Measurements from ENCODE around the gene NUP205.

Gene NUP205, protein sequence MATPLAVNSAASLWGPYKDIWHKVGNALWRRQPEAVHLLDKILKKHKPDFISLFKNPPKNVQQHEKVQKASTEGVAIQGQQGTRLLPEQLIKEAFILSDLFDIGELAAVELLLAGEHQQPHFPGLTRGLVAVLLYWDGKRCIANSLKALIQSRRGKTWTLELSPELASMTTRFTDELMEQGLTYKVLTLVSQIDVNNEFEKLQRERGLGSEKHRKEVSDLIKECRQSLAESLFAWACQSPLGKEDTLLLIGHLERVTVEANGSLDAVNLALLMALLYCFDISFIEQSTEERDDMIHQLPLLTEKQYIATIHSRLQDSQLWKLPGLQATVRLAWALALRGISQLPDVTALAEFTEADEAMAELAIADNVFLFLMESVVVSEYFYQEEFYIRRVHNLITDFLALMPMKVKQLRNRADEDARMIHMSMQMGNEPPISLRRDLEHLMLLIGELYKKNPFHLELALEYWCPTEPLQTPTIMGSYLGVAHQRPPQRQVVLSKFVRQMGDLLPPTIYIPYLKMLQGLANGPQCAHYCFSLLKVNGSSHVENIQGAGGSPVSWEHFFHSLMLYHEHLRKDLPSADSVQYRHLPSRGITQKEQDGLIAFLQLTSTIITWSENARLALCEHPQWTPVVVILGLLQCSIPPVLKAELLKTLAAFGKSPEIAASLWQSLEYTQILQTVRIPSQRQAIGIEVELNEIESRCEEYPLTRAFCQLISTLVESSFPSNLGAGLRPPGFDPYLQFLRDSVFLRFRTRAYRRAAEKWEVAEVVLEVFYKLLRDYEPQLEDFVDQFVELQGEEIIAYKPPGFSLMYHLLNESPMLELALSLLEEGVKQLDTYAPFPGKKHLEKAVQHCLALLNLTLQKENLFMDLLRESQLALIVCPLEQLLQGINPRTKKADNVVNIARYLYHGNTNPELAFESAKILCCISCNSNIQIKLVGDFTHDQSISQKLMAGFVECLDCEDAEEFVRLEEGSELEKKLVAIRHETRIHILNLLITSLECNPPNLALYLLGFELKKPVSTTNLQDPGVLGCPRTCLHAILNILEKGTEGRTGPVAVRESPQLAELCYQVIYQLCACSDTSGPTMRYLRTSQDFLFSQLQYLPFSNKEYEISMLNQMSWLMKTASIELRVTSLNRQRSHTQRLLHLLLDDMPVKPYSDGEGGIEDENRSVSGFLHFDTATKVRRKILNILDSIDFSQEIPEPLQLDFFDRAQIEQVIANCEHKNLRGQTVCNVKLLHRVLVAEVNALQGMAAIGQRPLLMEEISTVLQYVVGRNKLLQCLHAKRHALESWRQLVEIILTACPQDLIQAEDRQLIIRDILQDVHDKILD (N-terminal part only)

DNA sequence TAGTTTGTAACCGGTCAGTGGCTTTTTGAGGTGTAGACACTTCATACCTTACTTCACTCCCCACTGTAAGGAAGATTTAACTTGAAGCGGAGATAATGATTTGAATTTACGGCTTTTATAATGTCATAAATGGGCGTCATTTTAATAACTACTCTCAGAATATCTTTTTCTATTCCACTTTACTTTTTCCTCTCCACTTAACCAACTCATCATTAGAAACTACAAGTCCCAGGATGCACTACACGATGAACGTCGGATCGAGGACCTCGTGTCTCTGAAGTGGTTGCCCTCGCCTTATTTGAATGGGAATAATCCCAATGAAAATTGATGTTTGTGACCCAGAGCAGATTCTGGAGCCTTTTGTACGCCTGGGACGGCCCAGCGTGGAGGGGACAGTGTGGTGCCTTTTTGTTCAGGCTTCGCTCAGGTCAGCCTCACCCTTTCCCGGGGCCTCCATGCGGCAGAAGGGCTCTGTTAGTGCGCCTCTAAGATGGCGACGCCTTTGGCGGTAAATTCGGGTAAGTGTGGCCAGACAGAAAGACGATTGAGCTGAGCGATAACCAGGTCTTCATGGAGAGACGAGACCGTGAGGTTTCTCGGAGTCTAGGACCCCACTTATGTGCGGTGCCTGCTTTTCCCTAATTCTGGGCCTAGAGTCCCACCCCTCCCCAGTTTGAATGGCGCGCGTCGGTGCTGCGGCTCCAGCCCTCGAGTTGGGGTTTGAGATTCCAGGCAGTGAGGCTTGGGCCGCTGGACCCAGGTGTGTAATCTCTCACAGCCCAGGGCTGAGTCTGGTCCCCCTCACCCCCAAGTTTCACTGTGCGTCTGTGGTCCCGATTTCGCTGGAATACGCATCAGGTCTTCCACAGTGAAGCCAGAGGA lies at the start of gene NUP205:
Gene NUP205 (plus strand): TSS at position 463 of the 882 bp plus-strand sequence. CDS start 28 bp downstream, at position 491.
- peak; percentile 60 for DNase-seq

DNA sequence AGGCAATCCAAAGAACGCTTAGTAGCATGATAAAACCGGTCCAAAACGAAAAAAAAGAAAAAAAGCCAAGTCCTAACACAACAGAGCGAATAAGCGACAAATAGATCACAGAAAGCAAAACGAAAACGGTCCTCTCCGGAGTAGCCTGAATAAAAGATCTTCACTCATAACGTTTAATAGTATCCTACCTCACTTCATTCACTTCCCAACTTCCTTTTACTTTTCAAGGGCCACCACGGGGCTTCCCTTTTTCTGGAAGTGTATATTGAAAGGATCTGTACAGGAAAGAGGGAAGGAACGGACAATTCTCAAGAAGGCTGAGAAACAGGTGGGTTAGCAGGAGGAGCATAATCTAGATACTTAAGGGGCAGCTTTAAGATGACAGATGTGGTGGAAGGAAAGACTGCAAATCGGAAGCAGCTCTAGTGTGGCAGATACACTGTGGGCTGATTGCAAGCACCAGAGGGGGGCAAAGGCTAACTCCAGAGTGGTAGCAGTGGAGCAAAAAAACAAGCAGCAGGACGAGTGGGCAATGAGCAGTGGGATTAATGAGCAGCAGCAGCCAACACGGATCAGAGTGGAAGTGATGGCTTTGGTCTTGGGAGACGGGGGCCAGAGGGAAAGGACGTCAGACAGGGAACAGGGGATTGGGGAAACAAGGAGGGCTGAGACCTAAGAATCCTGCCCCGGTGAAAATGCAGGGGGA lies 48.7 kb upstream of the NUP205 start:
- no peak for DNase-seq

DNA sequence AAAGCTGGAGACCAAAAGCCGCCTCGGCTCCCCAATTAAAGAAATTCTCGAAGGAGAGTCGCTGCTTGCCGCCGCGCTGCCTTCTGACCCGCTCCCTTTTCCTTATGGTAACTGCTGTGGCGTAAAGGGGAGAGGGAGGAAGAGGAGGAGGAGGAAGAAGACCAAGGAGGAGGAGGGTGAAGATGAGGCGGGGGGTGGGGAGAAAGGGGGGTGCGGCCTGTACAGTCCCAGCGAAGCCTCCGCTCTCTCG lies 48.2 kb upstream of the NUP205 start:
- no peak for DNase-seq

DNA sequence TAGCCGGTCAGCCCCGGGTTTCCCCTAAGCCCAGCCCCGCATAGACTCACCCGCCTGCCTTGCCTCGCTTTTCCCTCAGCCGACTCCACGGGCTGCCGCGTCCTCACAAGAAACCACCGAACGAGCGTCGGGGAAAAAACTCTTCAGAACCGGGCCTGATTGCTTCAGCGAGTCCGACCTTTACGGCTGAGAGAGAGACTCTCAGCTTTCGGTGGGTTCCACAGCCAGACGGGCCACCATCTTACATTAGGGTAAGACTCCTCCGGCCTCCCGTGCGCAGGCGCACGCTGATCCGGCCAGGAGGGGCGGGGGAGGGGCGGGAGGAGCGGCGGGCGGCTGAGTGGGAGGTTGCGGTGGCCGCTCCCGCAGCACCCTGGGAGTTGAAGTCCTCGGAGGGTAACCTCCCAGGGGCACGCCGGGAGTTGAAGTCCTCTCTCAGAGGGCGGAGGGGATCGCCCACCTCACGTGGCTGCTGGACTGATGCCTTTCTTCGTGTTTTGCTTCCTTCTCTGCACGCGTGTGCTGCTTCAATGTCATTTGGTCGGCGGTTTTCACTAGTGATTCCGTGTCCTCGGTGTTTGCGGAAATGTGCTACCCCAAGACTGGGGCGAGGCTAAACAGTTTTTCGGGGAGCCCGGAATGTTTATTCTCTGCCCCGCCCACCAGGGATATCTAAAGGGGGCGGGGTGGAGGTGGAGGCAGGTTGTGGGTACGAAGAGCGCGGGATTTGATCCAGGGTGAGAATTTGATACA lies 47.7 kb upstream of the NUP205 start, which contains the start of gene CNOT4:
Gene CNOT4 (minus strand): TSS at position 264 of the 753 bp plus-strand sequence. CDS start 71,771 bp downstream, outside the sequence.
- peak; percentile 93 for DNase-seq

DNA sequence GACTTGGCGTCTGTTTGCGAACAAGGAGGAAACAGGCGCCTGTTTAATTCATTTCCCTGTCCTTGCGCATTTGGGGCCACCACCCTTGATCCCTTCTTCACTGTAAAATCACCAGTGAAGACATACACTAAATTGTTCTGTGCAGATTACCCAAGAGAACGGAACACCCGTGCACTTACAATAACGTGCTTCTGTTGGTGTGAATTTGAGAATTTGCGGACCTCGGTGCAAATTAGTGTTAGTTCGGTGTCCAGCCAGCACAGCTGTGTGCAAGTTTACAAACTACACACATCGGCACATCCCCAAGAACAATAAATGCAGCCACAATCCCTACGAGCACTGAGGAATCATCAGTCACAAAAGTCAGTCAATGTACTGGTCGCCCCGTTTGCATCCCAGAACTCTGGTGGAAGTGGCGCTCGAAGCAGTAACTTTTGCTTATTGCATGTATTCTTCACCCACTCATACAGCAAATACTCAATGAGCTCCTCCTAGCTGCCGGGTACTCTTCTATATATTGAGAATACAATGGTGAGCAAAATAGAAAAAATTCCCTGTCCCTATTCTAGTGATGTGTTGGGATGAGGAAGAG lies 47.0 kb upstream of the NUP205 start:
- no peak for DNase-seq

DNA sequence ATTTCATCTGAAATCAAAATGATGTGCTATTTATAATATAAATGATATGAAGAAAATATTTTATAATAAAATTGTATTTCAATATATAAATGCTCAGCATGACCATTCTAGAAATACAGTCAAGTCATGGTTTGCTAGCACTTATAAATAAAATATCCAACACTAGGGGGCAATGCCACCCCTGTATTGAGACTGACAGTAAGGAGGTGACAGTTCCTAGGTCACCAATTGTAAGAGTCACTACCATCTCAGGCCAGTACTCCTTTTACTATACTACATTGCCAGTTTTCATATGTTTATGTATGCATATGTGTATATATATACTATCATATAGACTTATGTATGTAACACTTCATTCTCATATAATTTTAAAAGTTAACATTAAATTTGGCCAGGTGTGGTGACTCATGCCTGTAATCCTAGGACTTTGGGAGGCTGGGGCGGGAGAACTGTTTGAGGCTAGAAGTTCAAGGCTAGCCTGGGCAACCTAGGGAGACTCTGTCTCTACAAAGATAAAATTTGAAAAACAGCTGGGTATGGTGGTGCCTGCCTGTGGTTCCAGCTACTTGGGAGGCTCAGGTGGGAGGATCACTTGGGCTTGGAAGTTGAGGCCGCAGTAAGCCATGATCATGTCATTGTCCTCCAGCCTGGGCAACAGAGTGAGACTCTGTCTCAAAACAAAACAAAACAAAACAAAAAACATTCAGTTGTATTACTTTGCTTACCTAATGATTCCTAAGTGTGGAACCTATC lies 45.4 kb upstream of the NUP205 start:
- DNase-seq, result peak; percentile 22

DNA sequence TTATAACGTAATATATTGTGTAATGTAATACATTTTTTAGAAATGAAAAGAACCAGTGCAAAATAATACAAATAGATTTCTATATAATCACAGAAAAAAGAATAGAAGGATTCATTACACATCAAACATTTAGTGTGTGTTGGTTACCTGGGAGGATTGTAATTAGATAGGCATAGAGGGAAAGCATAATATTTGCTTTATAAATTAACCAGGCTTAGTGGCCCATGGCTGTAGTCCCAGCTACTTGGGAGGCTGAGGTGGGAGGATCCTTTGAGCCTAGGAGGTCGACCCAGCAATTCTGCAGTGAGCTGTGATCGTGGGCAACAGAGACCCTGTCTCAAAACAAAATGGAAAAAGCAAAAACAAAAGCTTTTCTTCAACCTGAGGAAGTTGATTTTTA lies 42.9 kb upstream of the NUP205 start:
- DNase-seq, result no peak

DNA sequence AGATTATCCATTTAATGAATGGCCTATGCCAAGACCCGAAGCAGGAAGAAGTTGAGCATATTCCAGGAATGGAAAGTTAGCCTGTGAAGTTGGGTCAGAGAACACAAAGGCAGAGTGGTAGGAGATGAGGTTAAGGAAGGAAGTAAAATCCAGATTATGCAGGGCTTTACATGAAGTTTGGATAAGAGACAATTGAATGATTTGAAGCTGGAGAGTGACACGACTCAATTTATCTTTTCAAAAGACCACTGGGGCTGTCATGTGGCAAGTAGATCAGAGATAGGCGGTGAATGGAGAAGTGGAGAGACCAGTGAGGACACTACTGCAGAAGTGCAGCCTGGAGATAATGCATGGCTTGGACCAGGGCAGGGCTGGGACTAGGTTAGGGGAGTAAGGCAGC lies 40.7 kb upstream of the NUP205 start:
- no peak for DNase-seq

DNA sequence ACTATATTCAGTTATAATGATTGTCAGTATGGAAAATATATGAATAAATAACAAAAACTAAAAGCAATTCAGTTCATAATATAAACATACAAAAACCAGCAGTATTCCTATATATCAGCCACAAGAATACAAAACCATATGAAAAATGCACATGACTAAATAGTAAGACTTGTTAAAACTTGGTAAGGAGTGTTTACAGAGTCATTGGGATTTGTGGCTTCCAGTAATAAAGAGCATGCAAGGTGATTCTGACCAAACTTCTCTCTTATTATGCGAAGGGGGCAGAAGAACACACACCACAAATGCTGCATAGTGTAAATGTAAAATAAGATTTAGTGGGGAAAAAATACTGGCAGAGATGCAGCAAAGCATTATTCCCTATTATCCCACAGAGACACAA lies 39.0 kb upstream of the NUP205 start:
- no peak for DNase-seq

DNA sequence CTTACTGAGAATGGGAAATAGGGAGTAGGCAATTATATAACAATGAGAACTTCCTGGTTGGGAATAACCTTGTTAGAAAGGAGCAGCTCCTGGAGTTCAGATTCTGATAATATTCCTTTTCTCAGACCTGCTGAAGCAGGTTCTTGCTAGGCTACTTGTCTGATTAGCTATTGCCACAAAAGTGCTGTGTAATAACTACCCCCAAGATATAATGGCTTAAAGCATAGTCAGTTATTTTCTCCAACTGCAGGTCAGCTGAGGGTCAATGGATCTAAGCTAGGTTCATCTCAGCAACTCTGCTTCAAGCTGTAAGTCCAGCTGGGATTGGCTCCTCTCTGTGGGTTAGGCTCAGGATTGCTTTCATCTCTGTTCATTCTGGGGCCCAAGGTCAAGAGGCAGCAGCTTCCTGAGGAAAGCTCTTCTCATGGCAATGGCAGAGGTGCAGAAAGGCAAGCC lies 38.5 kb upstream of the NUP205 start:
- DNase-seq, result no peak

DNA sequence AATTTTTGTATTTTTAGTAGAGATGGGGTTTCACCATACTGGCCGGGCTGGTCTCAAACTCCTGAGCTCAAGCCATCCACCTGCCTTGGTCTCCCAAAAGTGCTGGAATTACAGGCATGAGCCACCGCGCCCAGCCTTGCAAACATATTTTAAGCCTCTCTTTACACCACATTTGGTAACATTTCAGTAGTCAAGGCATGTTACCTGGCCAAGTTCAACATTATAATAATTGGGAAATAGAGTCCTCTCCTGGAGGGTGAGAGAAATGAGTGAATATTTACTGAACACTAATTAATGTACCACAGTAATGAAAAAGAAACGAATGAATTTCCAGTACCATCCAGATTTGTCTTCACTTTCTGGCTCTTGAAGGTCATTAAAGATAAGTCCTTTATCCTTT lies 37.8 kb upstream of the NUP205 start:
- DNase-seq, result no peak

DNA sequence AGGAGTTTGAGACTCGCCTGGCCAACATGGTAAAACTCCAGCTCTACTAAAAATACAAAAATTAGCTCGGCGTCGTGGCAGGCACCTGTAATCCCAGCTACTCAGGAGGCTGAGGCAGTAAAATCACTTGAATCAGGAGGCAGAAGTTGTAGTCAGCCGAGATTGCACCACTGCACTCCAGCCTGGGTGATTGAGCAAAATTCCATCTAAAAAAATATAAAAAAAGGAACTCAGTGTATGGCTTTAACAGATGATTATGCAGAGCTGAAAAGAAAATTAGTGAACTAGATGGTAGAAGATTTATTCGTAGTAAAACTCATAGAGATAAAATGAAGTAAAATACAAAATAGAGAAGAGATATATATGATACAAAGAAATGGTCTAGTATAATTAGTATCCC lies 35.2 kb upstream of the NUP205 start:
- no peak for DNase-seq

DNA sequence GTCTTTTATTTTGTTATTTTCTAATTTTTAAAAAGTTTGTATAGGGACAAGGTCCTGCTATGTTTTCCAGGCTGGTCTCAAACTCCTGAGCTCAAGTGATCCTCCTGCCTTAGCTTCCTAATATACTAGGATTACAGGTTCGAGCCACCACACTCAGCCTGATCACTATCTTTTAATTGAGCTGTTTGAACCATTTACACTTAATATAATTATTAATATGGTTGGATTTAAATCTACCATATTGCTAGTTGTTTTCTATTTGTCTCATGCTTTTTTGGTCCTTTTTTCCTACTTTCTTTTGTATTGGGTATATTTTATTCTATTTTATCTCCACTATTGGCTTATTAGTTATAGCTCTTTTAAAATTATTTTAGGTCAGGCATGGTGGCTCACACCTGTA lies 34.6 kb upstream of the NUP205 start:
- no peak for DNase-seq

DNA sequence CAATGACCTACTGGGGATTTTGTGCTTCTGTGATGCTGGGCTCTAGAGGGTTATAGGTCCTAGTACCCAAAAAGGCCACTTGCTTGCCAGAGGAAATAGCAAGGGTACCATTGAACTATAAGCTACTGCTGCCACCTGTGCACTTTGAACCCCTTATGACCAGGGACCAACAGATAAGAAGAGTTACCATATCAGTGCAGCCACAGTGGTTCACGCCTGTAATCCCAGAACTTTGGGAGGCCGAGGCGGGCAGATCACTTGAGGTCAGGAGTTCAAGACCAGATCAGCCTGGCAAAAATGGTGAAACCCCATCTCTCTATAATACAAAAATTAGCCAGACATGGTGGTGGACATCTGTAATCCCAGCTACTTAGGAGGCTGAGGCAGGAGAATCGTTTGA lies 32.3 kb upstream of the NUP205 start:
- no peak for DNase-seq

DNA sequence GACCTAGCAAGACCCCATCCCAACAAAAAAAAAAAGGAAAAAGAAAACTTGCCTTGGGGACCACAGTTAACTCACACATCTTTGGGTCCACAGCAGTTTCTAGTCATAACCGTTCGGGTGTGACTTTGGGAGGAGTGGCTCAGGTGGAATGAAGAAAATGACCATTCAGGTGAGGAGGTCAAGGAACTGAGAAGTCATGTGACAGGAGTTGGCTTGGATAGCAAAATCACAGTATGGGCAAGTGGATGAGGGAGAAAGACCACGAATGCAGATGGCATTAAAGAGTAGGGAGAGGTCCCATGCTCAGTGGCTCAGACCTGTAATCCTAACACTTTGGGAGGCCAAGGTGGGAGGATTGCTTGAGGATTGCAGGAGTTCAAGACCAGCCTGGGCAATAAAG lies 30.7 kb upstream of the NUP205 start:
- no peak for DNase-seq

DNA sequence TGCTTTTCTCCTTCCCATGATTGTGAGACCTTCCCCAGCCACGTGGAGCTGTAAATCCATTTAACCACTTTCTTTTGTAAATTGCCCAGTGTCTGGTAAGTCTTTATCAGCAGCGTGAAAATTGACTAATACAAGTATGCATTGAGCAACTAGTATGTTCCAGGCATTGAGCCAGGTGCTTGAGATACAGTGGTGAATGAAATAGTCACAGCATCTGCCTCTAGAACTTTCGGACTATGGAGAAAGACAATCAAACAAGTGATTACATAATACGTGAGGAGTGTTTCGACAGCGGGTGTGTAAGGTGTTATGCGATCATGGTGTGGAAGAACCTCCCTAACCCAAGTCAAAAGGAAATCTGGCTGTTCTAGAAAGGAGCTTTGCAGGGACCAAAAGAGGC lies 21.6 kb upstream of the NUP205 start:
- no peak for DNase-seq

DNA sequence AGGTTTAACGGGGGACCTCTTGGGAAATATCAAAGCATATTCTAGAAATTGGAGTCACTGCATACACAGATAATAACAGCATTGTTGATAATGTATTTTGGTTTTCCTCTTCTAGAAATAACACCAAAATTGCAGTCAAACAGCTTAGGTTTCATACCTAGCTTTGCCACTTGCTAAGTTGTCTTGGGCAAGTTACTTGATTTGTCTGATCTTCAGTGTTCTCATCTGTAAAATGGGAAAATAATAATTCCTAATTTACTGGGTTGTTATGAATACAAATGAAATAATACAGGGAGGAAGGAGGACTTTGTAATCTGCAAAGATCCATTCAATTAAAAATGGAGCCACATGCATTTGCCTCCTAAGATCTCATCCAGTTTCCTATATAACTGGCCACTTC lies 20.3 kb upstream of the NUP205 start:
- DNase-seq, result no peak

DNA sequence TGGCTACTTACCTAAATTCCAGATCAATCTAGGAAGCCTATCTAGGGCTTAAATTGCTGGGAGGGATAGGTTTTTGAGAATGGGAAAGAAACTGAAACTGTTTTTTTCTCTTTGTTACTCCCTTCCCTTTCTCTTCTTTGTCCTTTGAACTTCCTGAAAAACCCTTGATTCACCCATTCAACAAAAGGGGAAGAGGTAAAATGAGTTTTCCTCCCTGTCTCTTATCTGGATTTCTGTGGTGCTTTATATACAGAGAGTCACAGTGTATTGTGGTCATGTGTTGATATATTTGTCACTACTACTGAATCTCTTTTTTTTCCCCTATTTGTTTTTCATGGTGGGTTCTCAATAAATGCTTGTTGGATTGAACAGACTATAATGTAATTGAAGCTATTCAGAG lies 19.8 kb upstream of the NUP205 start:
- no peak for DNase-seq

DNA sequence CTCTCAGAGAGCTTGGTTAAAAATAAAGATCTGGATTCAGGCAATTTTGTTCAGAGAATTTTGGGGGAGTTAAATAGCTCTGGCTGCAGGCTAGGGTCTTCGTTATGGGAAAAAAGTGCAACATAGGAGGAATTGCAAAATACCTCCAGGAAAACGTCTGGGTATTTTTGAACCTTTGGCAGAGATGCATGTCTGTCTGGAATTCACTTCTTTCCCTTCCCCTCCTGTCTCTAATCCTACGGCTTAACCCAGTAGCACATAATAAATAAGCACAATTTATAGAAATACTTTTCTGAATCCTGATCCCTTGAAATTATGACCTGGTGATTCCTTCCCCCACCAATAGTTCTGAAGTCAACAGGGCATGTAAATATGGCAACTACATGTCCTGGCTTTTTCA lies 19.3 kb upstream of the NUP205 start:
- no peak for DNase-seq

DNA sequence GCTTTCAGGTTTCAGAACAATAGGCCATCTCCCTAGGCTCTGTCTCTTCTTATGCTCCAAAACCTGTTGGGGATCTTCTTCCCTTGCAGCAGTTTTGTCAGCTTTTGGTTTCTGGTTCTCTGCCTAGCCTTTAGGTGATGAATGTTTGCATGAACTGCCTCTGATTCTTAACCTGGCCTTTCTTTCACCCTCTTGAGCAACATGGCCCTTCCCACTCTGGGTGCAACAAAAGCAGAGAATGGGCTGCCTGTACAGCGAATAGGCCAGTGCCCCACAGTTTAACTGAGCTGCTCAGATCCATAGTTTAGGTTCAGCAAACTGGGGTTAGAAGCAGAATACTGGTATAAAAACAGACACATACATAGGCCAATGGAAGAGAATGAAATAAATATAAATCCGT lies 18.1 kb upstream of the NUP205 start:
- no peak for DNase-seq
